Neural cell (in vitro differentiated cells): ENCODE data around the gene STARD9. TPM values are rescaled to one million over a fixed set of nuclear protein-coding genes. Genes with fewer than 3 reads are reported as not detected.

Source experiments
- H2AFZ ChIP-seq: fragments of 200-600, 300-800 bp; sonication (generic), shearing (Covaris generic); 2 replicates; pipeline ENCODE4 v1.6.0; 2014; ENCODE audit warnings: low read depth, mild to moderate bottlenecking, antibody characterized with exemption, low read length, moderate library complexity
- H3F3A ChIP-seq: fragments of 200-600 bp; shearing (Covaris generic); 2 replicates; pipeline ENCODE4 v1.6.1; 2016; ENCODE audit warnings: mild to moderate bottlenecking, moderate library complexity, mixed read lengths, antibody characterized with exemption, low read length; ENCODE audit not compliant: insufficient read depth, poor library complexity, severe bottlenecking
- H3K27ac ChIP-seq: fragments of 200-600, 300-800 bp; sonication (generic), shearing (Covaris generic); 2 replicates; pipeline ENCODE4 v1.5.1; 2014; ENCODE audit warnings: mild to moderate bottlenecking, low read length, moderate library complexity
- H3K27me3 ChIP-seq: fragments of 300-800, 200-600 bp; sonication (generic), shearing (Covaris generic); 2 replicates; pipeline ENCODE4 v1.6.0; 2014; ENCODE audit warnings: mild to moderate bottlenecking, low read depth, low read length, moderate library complexity; ENCODE audit not compliant: insufficient read depth
- H3K36me3 ChIP-seq: fragments of 300-800, 200-600 bp; sonication (generic), shearing (Covaris generic); 2 replicates; pipeline ENCODE4 v1.5.1; 2014; ENCODE audit warnings: mild to moderate bottlenecking, antibody characterized with exemption, low read length, moderate library complexity; ENCODE audit not compliant: insufficient read depth
- H3K4me2 ChIP-seq: fragments of 300-800, 200-600 bp; sonication (generic), shearing (Covaris generic); 2 replicates; pipeline ENCODE4 v1.6.0; 2014; ENCODE audit warnings: mild to moderate bottlenecking, low read length
- H3K4me3 ChIP-seq: fragments of 300-800, 200-600 bp; sonication (generic), shearing (Covaris generic); 2 replicates; pipeline ENCODE4 v1.5.1; 2014; ENCODE audit warnings: mild to moderate bottlenecking, low read length, moderate library complexity
- H3K79me2 ChIP-seq: fragments of 200-600 bp; shearing (Covaris generic); replicated peaks from 2 replicates; pipeline ENCODE4 v1.6.0; 2014; ENCODE audit warnings: mild to moderate bottlenecking, low read length, moderate library complexity; ENCODE audit not compliant: insufficient read depth
- H3K9ac ChIP-seq: fragments of 300-800, 200-600 bp; sonication (generic), shearing (Covaris generic); 2 replicates; pipeline ENCODE4 v1.6.1; 2016; ENCODE audit warnings: mild to moderate bottlenecking, low read length, mixed read lengths
- H3K9me2 ChIP-seq: fragments of 200-600 bp; shearing (Covaris generic); 2 replicates; pipeline ENCODE4 v1.6.1; 2016; ENCODE audit warnings: mild to moderate bottlenecking, low read length, mixed read lengths; ENCODE audit not compliant: insufficient read depth
- H3K9me3 ChIP-seq: fragments of 200-600, 300-800 bp; sonication (generic), shearing (Covaris generic); 2 replicates; pipeline ENCODE4 v1.6.1; 2016; ENCODE audit warnings: mild to moderate bottlenecking, mixed run types, low read length, moderate library complexity, mixed read lengths
- H4K20me1 ChIP-seq: fragments of 200-600 bp; shearing (Covaris generic); 2 replicates; pipeline ENCODE4 v1.6.1; 2016; ENCODE audit warnings: mild to moderate bottlenecking, mixed run types; ENCODE audit not compliant: insufficient read depth
- CTCF ChIP-seq: fragments of 450-650 bp; IDR thresholded peaks from 2 replicates; pipeline ENCODE4 v1.5.1; 2014; ENCODE audit warnings: antibody characterized with exemption, mild to moderate bottlenecking, moderate library complexity; ENCODE audit not compliant: poor library complexity, severe bottlenecking
- EP300 ChIP-seq: fragments of 450-650 bp; conservative IDR thresholded peaks from 2 replicates; pipeline ENCODE4 v1.6.1; 2014; ENCODE audit warnings: antibody characterized with exemption, mild to moderate bottlenecking, moderate library complexity; ENCODE audit not compliant: poor library complexity, severe bottlenecking
- EZH2 ChIP-seq: fragments of 200-600, 300-800 bp; shearing (Covaris generic), sonication (generic); IDR thresholded peaks from 2 replicates; pipeline ENCODE4 v1.6.1; 2014; ENCODE audit warnings: antibody characterized with exemption, low read length, borderline replicate concordance, mild to moderate bottlenecking; ENCODE audit not compliant: insufficient read depth, poor library complexity, severe bottlenecking
- MXI1 ChIP-seq: fragments of 450-650 bp; conservative IDR thresholded peaks from 2 replicates; pipeline ENCODE4 v1.6.1; 2014; ENCODE audit warnings: antibody characterized with exemption, mild to moderate bottlenecking; ENCODE audit not compliant: poor library complexity, severe bottlenecking
- POLR2AphosphoS5 ChIP-seq: IDR thresholded peaks from 2 replicates; pipeline ENCODE4 v1.6.1; 2012
- REST ChIP-seq: IDR thresholded peaks from 2 replicates; pipeline ENCODE4 v1.6.1; 2012; ENCODE audit warnings: borderline replicate concordance
- SMC3 ChIP-seq: fragments of 450-650 bp; conservative IDR thresholded peaks from 2 replicates; pipeline ENCODE4 v1.6.1; 2014; ENCODE audit warnings: antibody characterized with exemption, mild to moderate bottlenecking, moderate library complexity; ENCODE audit not compliant: poor library complexity
- polyA plus RNA-seq: library from polyadenylated mRNA; depleted of rRNA; stranded (reverse); fragments of >200 nt; gene quantifications from 2 replicates; pipeline ENCODE4 v1.2.3, GENCODE V29; 2014

Gene STARD9
- polyA plus RNA-seq, 1 donor from 2014 or later = 6.4 TPM

- TF ChIP-seq POLR2AphosphoS5 (no peak), REST (no peak), MXI1 (no peak), EP300 (no peak), EZH2 (no peak)
- Histone ChIP-seq H3K9me2 (no peaks in the 10 kb centered on the region), H3F3A (no peaks in the 10 kb centered on the region), H3K36me3 (peaks cover 5% of the 10 kb centered on the region), H3K27ac (no peak overlapping the region), H2AFZ (no peak overlapping the region), H3K4me2 (no peak overlapping the region), H3K4me3 (no peak overlapping the region), H3K9me3 (no peaks in the 10 kb centered on the region), H3K9ac (no peak overlapping the region), H3K27me3 (no peaks in the 10 kb centered on the region), H4K20me1 (no peaks in the 10 kb centered on the region), H3K79me2 (no peaks in the 10 kb centered on the region)
These were observed 146.5 kb downstream of the STARD9 start for GRCh38 chr15:42721916-42722315.

GRCh38 chr15:42723068-42723467 lies 147.7 kb downstream of the STARD9 start:
- peaks cover 5% of the 10 kb centered on the region for H3K36me3 ChIP-seq

More at GRCh38 chr15:42723068-42723467, 147.7 kb downstream of the STARD9 start:
- no peaks in the 10 kb centered on the region for H4K20me1 ChIP-seq
- H3K9me3 ChIP-seq = no peaks in the 10 kb centered on the region
- H2AFZ ChIP-seq = no peak overlapping the region
- H3K27me3 ChIP-seq = no peaks in the 10 kb centered on the region
- H3K27ac ChIP-seq = no peak overlapping the region
- H3F3A ChIP-seq = no peaks in the 10 kb centered on the region
- no peaks in the 10 kb centered on the region for H3K9me2 ChIP-seq
- TF ChIP-seq CTCF (peak; percentile 22), SMC3 (no peak)
- H3K9ac ChIP-seq = no peak overlapping the region
- no peak overlapping the region for H3K4me3 ChIP-seq
- no peaks in the 10 kb centered on the region for H3K79me2 ChIP-seq
- no peak overlapping the region for H3K4me2 ChIP-seq
